Kidney tubule cell (primary cell): ENCODE results near the gene MID1IP1.

Experiments used
- DNase-seq: peaks from one replicate; pipeline ENCODE4 v3.0.0-alpha.2; 2018; ENCODE audit warnings: low spot score

MID1IP1 gene

DNA sequence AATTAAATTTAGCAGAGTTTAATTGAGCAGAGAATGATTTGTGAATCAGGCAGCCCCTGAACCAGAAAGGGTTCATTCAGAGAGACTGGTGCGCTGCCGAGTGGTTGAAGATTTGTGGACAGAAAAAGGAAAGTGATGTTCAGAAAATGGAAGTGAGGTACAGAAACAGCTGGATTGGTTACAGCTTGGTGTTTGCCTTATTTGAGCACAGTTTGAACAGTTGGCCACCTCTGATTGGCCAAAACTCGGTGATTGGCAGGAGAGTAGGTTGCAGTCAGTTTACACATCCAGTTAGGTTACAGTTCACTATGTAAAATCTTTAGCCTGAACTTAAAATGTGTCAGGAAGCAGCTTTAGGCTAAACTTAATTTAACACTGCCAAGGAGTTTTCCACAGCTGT lies 14.9 kb downstream of the MID1IP1 start:
- no peak for DNase-seq

GRCh38 chrX:38817004-38817703 lies 15.9 kb downstream of the MID1IP1 start:
- DNase-seq: peak; percentile 36

GRCh38 chrX:38819163-38819562 lies 17.9 kb downstream of the MID1IP1 start:
- no peak for DNase-seq

- no peak for DNase-seq
Measured at GRCh38 chrX:38819709-38820108, 18.4 kb downstream of the MID1IP1 start.

DNA sequence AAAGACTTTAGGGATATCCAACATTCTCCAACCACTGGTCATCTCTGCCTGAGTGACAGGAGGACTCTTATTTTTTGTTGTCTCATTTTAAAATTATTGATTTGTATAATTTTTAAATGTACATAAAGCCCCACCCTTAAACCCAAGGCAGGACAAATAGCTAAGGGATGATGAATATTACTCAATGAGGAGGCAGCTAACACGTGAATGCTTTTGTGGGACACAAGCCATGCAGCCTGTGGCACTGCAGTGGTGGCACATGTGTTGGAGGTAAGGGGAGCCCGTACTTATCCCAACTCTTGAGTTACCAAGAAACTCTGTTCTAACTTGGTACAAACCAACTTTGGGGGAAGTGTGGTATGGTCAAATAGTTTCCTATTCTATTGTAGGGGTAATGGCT lies 19.5 kb downstream of the MID1IP1 start:
- DNase-seq: no peak

DNA sequence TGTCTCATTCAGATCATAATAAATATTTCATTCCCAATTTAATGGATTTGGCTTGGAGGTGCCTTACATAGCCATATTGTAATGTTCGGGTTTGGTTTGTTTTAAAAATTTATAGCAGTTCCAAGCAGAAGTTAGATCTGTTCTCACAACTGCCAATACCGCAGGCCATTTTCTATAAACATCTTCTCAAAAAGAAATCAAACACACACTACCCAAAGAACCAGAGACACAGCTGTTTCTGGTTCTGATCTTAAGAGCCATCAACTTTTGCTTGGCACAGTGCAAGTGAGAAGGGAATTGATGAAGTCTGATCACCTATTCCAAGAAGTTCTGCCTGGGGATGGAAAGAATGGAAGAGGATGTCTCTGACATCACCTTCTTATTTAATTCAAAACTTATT lies 22.9 kb downstream of the MID1IP1 start:
- no peak for DNase-seq

- DNase-seq: peak; percentile 34
Measured at GRCh38 chrX:38831949-38832348, 30.7 kb downstream of the MID1IP1 start.

DNA sequence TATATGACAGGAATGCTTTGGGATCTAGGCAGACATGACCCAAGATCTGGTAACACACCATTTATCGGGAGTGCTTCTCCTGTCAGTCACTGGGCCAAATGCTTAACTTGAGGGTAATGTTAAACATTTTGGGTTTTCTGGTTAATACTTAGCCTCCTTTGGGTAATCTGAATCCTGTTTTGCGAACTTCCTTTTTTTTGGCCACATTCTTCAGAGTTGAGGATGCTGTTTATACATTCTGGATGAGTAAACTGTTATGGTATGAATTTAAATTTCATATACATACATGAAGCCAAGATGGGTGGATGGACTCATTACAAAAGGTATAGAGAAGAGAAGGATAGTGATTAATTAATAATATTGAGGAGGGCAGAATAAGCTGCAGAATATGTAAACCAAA lies 36.1 kb downstream of the MID1IP1 start:
- DNase-seq: no peak

GRCh38 chrX:38839277-38839676 lies 38.0 kb downstream of the MID1IP1 start:
- DNase-seq: no peak

DNA sequence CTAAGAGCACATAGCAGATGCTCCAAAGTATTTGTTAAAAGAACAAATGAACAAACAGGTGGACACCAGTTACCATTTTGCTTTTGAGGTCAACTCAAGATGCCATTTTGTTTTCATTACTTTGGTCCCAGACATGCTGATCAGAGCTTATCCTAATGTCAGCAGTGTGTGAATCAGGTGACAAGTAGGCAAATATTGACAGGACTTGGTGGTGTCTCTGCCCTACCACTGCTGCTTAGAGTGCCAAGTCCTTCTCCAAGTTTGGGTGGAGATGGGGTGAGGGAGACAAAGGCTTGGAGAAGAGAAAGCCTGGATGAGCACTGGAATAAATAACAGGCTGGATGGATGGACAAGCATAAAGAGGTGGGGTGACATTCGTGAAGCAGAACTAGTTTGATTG lies 38.7 kb downstream of the MID1IP1 start:
- no peak for DNase-seq

- no peak for DNase-seq
Measured at GRCh38 chrX:38841750-38842149, 40.5 kb downstream of the MID1IP1 start.

- DNase-seq: no peak
Measured at GRCh38 chrX:38845426-38845825, 44.2 kb downstream of the MID1IP1 start.

DNA sequence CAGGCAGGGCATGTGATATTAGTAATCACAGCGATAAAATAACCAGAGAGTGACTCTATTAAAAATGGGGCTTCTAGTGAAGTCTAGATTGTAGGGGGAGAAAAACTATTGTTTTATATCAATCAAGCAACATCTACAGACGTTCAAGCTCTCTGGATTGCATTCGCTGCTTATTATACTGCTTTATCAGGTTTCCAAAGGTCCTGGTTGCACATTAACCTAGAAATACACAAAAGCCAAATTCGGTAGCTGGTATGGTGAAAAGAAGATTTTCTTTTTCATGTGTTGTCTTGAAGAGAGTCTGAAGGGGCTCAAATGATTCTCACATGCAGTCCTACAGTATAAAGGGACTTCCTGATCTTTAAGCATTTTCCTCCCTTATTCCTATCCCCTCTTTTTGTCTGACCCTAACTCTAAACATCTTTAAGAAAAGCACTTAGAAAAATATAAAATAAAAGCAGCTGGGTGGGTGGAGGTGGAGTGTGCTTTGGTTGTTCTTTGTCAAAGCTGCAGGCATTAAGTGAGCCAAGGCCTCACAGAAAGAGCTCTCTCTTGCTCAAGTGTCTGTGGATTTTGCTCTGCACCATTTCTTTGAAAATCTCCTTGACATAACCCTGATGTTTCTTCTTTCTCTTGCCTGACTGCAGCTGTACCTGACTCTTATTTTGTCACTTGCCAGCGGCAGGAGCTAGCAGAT lies 46.1 kb downstream of the MID1IP1 start:
- DNase-seq: no peak

DNA sequence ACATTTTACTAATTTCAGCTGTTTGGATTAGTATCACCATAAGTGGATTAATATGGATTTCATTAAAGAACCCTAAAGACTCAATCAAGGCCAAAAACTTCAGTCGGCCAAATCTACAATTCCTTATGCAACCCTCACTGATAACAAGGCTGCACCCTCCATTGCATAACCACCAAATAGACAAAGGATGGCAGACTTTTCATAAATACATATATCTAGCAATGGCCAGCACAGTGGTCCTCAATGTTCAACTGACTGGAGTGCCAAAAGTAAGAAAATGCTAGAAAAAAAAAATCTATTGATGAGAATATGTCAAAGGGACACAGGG lies 46.6 kb downstream of the MID1IP1 start:
- DNase-seq: no peak

DNA sequence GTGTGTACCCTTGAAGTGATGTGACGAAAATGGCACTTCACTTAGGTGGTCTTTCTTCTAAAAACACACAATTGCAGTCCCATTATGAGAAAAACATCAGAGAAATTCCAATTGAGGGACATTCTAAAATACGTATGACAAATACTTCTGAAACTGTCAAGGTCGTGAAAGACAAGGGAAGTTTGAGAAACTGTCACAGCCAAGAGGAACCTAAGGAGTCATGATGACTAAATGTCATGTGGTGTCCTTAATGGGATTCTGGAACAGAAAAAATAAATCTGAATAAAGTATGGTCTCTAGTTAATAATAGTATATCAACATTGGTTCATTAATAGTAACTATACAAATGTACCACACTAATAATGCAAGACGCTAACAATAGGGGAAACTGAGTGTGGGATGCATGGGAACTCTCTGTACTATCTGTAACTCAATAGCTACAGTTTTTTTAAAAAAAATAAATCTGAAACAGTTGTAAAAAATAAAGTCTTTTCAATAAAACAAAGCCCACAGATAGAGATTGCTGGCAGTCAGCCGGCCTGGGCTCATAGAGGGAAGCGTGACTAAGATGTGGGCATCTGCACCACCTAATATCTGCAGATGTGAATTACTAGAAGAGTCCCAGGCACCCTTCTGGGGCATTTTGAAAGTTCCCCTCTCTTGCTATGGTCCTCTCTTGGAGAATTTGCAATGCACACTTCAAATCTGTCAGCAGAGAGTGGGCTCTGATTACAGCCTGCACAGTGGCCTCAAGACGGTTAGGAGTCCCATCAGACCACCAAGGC lies 47.6 kb downstream of the MID1IP1 start:
- DNase-seq: no peak

GRCh38 chrX:38850807-38851544 lies 49.7 kb downstream of the MID1IP1 start:
- DNase-seq: no peak

DNA sequence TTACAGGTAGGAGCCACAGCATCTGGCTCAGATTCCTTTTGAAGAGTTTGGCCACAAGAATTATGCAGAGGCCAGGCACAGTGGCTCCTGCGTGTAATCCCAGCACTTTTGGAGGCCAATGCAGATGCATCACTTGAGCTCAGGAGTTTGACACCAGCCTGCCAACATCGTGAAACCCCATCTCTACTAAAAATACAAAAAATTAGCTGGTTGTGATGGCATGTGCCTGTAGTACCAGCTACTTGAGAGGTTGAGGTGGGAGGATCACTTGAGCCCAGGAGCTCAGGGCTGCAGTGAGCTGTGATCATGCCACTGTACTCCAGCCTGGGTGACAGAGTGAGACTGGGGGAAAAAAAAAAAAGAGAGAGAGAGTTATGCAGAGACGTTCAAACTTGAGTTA lies 53.0 kb downstream of the MID1IP1 start:
- no peak for DNase-seq
